MM.1S (cell line): Measurements from ENCODE around the gene OR2G3.

Experiments
- EZH2phosphoT487 ChIP-seq: fragments of 300-600 bp; sonication (generic); IDR thresholded peaks from 2 replicates; pipeline ENCODE4 v1.6.1; 2018; ENCODE audit warnings: antibody characterized with exemption, low read length
- TF ChIP-seq, protein P1 (sequence below): fragments of 300-600 bp; sonication (generic); IDR thresholded peaks from 2 replicates; pipeline ENCODE4 v1.5.1; 2016; ENCODE audit warnings: antibody characterized with exemption, low read length, mixed read lengths

DNA sequence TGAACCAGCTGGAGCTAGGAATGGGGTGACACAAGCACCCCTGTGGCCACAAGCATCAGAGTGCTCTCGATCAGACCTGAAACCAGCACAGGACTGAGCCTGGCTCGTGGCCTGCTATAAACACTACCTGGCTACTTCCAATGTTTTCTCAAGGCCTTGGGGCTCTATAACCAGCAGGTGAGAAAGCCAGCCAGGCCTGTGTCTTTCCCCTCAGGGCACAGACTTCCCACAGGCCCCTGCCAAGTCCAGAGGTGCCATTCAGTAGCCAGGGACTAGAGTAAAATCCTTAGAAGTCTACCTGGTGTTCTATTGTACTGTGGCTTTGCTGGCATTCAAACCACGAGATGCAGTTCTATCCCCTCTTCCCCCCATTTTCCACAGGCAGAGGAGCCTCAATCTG is 22.6 kb downstream of the OR2G3 start:
- TF ChIP-seq, protein P1, sequence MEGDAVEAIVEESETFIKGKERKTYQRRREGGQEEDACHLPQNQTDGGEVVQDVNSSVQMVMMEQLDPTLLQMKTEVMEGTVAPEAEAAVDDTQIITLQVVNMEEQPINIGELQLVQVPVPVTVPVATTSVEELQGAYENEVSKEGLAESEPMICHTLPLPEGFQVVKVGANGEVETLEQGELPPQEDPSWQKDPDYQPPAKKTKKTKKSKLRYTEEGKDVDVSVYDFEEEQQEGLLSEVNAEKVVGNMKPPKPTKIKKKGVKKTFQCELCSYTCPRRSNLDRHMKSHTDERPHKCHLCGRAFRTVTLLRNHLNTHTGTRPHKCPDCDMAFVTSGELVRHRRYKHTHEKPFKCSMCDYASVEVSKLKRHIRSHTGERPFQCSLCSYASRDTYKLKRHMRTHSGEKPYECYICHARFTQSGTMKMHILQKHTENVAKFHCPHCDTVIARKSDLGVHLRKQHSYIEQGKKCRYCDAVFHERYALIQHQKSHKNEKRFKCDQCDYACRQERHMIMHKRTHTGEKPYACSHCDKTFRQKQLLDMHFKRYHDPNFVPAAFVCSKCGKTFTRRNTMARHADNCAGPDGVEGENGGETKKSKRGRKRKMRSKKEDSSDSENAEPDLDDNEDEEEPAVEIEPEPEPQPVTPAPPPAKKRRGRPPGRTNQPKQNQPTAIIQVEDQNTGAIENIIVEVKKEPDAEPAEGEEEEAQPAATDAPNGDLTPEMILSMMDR = no peak
- TF ChIP-seq EZH2phosphoT487 = no peak
